Activated CD8-positive, alpha-beta T cell treated with anti-CD3 and anti-CD28 coated beads for 36 hours (primary cell): ENCODE results near the gene COQ3. TPM values are rescaled to one million over a fixed set of nuclear protein-coding genes. Genes with fewer than 3 reads are reported as not detected.
A peak's percentile ranks its signal among the peaks of the same experiment; 100 is the strongest.

Experiments
- ATAC-seq: fragments of 200-7000 bp; cut with Tn5 transposase; one replicate; pipeline ENCODE4 v1.10.0; 2021; ENCODE audit warnings: mild to moderate bottlenecking, moderate library complexity
- CTCF ChIA-PET: fragments of 350-600 bp; sonication (Branson Sonifier 250); formaldehyde crosslinking; loops from one replicate; lab custom pipeline; 2021; ENCODE audit warnings: antibody characterized with exemption; lab: Charles Lee
- POLR2A ChIA-PET: fragments of 350-600 bp; sonication (Branson Sonifier 250); formaldehyde crosslinking; loops from one replicate; lab custom pipeline; 2021; ENCODE audit warnings: antibody characterized with exemption; lab: Charles Lee
- DNase-seq: peaks from one replicate; pipeline ENCODE4 v3.0.0-alpha.2; 2020
- H3K27ac Mint-ChIP-seq: one replicate; pipeline ENCODE4 v1.8.0; 2021; ENCODE audit warnings: mild to moderate bottlenecking, mixed read lengths
- H3K27me3 Mint-ChIP-seq: one replicate; pipeline ENCODE4 v1.8.0; 2021; ENCODE audit warnings: mixed read lengths
- H3K36me3 Mint-ChIP-seq: one replicate; pipeline ENCODE4 v1.8.0; 2021; ENCODE audit warnings: low read depth, mixed read lengths
- H3K4me1 Mint-ChIP-seq: one replicate; pipeline ENCODE4 v1.8.0; 2021; ENCODE audit warnings: low read depth, mixed read lengths
- H3K4me3 Mint-ChIP-seq: one replicate; pipeline ENCODE4 v1.8.0; 2021; ENCODE audit warnings: mild to moderate bottlenecking, moderate library complexity, mixed read lengths
- H3K9me3 Mint-ChIP-seq: one replicate; pipeline ENCODE4 v1.8.0; 2021; ENCODE audit warnings: mixed read lengths
- intact Hi-C: fragments of 100-400 bp; cut with micrococcal nuclease; formaldehyde crosslinking; loops from one replicate; pipeline ENCODE4 v1.10.0; 2022
- total RNA-seq, 2 experiments: library from RNA; stranded (reverse); gene quantifications; one replicate each; pipeline ENCODE4 v1.2.3, GENCODE V29; 2021
- TF ChIP-seq, protein P1 (sequence below): fragments of 200-600 bp; IDR thresholded peaks from one replicate; pipeline ENCODE4 v1.8.0; 2022; ENCODE audit warnings: antibody characterized with exemption, mild to moderate bottlenecking

The COQ3 gene
- total RNA-seq, 2 experiments from 2014 or later: 20.8 to 24.9 TPM

GRCh38 chr6:99348288-99349170 is 45.5 kb downstream of the COQ3 start:
- no peak for ATAC-seq
- Mint-ChIP-seq H3K27ac (no peak overlapping the region), H3K4me1 (peaks cover 5% of the 10 kb centered on the region), H3K9me3 (no peaks in the 10 kb centered on the region), H3K27me3 (peaks cover 56% of the 10 kb centered on the region), H3K4me3 (peak overlapping the region; percentile 22), H3K36me3 (no peaks in the 10 kb centered on the region)
- POLR2A ChIA-PET: interaction anchor here (0.6 kb wide), 1 partner anchor 428 kb away, joined by 3 read pairs; no protein-coding TSS in a partner anchor
- intact Hi-C loops: no loop called here
- TF ChIP-seq, protein P1, sequence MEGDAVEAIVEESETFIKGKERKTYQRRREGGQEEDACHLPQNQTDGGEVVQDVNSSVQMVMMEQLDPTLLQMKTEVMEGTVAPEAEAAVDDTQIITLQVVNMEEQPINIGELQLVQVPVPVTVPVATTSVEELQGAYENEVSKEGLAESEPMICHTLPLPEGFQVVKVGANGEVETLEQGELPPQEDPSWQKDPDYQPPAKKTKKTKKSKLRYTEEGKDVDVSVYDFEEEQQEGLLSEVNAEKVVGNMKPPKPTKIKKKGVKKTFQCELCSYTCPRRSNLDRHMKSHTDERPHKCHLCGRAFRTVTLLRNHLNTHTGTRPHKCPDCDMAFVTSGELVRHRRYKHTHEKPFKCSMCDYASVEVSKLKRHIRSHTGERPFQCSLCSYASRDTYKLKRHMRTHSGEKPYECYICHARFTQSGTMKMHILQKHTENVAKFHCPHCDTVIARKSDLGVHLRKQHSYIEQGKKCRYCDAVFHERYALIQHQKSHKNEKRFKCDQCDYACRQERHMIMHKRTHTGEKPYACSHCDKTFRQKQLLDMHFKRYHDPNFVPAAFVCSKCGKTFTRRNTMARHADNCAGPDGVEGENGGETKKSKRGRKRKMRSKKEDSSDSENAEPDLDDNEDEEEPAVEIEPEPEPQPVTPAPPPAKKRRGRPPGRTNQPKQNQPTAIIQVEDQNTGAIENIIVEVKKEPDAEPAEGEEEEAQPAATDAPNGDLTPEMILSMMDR: no peak
- CTCF ChIA-PET: interaction anchor here (2.8 kb wide), 1 partner anchor 18 kb away, joined by 13 read pairs; no protein-coding TSS in a partner anchor
- no peak for DNase-seq

DNA sequence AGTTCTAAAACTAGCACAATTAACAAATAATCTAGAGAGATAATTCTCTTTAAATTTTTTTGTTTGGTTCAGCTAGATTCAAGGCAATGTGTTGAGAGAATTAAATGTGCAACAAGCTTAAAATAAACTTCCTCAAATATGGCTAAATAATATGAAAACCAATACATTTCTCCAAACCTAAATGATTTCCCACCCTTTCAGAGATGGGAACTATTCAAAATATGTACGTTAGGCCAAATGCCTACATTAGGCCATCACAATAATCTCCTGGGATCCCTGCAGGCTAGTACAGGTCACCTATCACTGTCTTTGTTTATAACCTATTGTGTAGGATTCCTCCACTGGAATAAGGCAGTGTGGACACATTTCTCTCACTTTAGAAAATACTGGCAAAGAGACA is 46.2 kb downstream of the COQ3 start:
- H3K27me3 Mint-ChIP-seq: peaks cover 53% of the 10 kb centered on the region

DNA sequence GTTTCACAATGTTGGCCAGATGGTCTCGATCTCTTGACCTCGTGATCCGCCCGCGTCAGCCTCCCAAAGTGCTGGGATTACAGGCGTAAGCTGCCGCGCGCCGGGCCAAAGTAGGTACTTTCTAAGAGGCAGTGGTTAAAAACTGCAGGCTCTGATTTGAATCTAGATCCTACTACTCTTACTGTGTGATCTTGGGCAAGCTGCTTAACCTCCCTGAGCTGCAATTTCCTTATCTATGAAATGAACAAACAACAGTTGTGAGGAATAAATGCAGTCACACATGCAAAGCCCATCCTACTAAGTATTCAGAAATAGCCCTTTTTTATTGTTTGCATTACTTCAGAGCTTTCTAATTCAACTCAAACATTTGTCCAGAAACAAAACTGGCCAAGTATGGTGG is 47.4 kb downstream of the COQ3 start:
- no peak for ATAC-seq
- H3K27ac Mint-ChIP-seq: no peak overlapping the region
- TF ChIP-seq, protein P1: no peak
- no peak for DNase-seq
- POLR2A ChIA-PET: no interaction called here
- no peak overlapping the region for H3K4me3 Mint-ChIP-seq
- H3K36me3 Mint-ChIP-seq: no peaks in the 10 kb centered on the region
- peaks cover 49% of the 10 kb centered on the region for H3K27me3 Mint-ChIP-seq
- H3K9me3 Mint-ChIP-seq: no peaks in the 10 kb centered on the region
- H3K4me1 Mint-ChIP-seq: peaks cover 5% of the 10 kb centered on the region
- intact Hi-C loops: no loop called here
- CTCF ChIA-PET: interaction anchor here (0.8 kb wide), 1 partner anchor 16 kb away, joined by 4 read pairs; no protein-coding TSS in a partner anchor

More for the DNA sequence above, 46.2 kb downstream of the COQ3 start:
- Mint-ChIP-seq H3K9me3 (no peaks in the 10 kb centered on the region), H3K4me3 (no peak overlapping the region), H3K27ac (no peak overlapping the region), H3K36me3 (no peaks in the 10 kb centered on the region), H3K4me1 (peaks cover 5% of the 10 kb centered on the region)
- intact Hi-C loops: no loop called here
- TF ChIP-seq, protein P1: no peak
- DNase-seq (no peak), ATAC-seq (no peak)
- ChIA-PET CTCF (interaction anchor here (0.8 to 2.8 kb wide), 2 partner anchors 13 to 17 kb away, joined by 3 to 13 read pairs; no protein-coding TSS in a partner anchor), POLR2A (interaction anchor here (0.6 kb wide), 1 partner anchor 427 kb away, joined by 3 read pairs; no protein-coding TSS in a partner anchor)

DNA sequence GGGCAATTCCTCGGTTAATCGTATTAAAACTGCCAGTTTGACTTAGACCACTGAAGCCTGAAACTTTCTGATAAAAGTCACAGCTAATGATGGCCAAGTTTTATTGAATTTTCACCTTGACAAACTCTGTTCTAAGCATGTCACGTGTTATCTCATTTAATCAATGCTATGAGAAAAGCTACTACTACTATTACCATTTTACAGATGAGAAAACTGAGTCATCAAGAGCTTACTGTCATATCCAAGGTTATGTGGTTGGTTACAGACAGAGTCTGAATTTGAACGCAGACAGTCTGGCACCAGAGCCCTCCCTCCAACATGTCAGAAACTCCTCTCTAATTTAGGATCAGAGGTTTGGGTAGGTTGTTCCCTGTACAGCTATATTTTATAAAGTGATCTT is 48.8 kb downstream of the COQ3 start:
- CTCF ChIA-PET: interaction anchor here (1.6 to 2.4 kb wide), 2 partner anchors 10 to 14 kb away, joined by 9 to 17 read pairs; no protein-coding TSS in a partner anchor
- H3K9me3 Mint-ChIP-seq: no peaks in the 10 kb centered on the region
- H3K27ac Mint-ChIP-seq: no peak overlapping the region
- H3K4me1 Mint-ChIP-seq: peaks cover 4% of the 10 kb centered on the region
- DNase-seq (no peak), ATAC-seq (no peak)
- H3K36me3 Mint-ChIP-seq: no peaks in the 10 kb centered on the region
- TF ChIP-seq, protein P1: no peak
- POLR2A ChIA-PET: interaction anchor here (0.6 to 1.1 kb wide), 2 partner anchors 21 to 1394 kb away, joined by 3 to 4 read pairs; no protein-coding TSS in a partner anchor
- intact Hi-C loops: no loop called here
- H3K4me3 Mint-ChIP-seq: no peak overlapping the region
- peaks cover 38% of the 10 kb centered on the region for H3K27me3 Mint-ChIP-seq
